Measurements from ENCODE around the gene EREG. TPM values are rescaled to one million over a fixed set of nuclear protein-coding genes. Genes with fewer than 3 reads are reported as not detected.

Gene EREG
- total RNA-seq, 4 donors from 2014 or later = 8.0 to 122 (median 11.9) TPM

GRCh38 chr4:74389494-74389893 is 24.5 kb downstream of the EREG start:
- Histone ChIP-seq H3K4me1 (no peaks in the 10 kb centered on the region), H3K36me3 (no peaks in the 10 kb centered on the region), H3K27ac (no peak overlapping the region), H3K27me3 (no peaks in the 10 kb centered on the region), H3K9me3 (no peaks in the 10 kb centered on the region), H3K4me3 (no peak overlapping the region)
- TF ChIP-seq, protein P1, sequence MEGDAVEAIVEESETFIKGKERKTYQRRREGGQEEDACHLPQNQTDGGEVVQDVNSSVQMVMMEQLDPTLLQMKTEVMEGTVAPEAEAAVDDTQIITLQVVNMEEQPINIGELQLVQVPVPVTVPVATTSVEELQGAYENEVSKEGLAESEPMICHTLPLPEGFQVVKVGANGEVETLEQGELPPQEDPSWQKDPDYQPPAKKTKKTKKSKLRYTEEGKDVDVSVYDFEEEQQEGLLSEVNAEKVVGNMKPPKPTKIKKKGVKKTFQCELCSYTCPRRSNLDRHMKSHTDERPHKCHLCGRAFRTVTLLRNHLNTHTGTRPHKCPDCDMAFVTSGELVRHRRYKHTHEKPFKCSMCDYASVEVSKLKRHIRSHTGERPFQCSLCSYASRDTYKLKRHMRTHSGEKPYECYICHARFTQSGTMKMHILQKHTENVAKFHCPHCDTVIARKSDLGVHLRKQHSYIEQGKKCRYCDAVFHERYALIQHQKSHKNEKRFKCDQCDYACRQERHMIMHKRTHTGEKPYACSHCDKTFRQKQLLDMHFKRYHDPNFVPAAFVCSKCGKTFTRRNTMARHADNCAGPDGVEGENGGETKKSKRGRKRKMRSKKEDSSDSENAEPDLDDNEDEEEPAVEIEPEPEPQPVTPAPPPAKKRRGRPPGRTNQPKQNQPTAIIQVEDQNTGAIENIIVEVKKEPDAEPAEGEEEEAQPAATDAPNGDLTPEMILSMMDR (IDR thresholded peaks at IDR 0.05) = no peak
- no peak for TF ChIP-seq POLR2A (IDR thresholded peaks at IDR 0.05)
- WGBS, 2 donors = 86 to 100% methylated on average over 1 of the region's 1 CpG
- no peak for DNase-seq
- intact Hi-C loops (cut with DNase I) = no loop called here

GRCh38 chr4:74390677-74391076 is 25.7 kb downstream of the EREG start:
- no peaks in the 10 kb centered on the region for H3K36me3 ChIP-seq
- H3K4me1 ChIP-seq = no peaks in the 10 kb centered on the region
- WGBS, 2 donors = 90 to 91% methylated on average over 2 of the region's 2 CpGs
- no peak overlapping the region for H3K4me3 ChIP-seq
- no peak overlapping the region for H3K27ac ChIP-seq
- H3K9me3 ChIP-seq = no peaks in the 10 kb centered on the region
- no peaks in the 10 kb centered on the region for H3K27me3 ChIP-seq
- intact Hi-C loops (cut with DNase I) = no loop called here
- TF ChIP-seq, protein P1 (IDR thresholded peaks at IDR 0.05) = no peak
- no peak for TF ChIP-seq POLR2A (IDR thresholded peaks at IDR 0.05)
- DNase-seq = no peak

DNA sequence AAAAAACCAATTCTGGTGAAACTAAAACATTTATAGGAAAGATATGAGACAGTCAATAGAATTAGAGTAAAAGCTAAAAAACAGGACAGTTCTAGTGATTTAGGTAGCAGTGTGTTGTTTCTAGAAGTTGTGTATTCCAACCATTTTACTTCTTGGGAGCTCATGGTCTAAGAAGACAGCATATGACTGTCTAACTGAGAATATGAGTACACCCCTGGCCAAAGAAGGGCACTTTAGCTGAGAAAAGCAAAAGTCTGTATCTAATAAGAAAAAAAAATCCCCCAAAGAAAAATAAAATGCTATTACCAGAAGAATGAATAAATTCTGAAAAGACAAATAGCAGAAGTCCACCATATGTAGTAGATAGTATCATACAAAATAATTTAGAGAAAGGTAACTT is 26.4 kb downstream of the EREG start:
- no peak for DNase-seq
- intact Hi-C loops (cut with DNase I) = no loop called here
- no peaks in the 10 kb centered on the region for H3K9me3 ChIP-seq
- no peaks in the 10 kb centered on the region for H3K27me3 ChIP-seq
- no peak overlapping the region for H3K27ac ChIP-seq
- no peaks in the 10 kb centered on the region for H3K36me3 ChIP-seq
- TF ChIP-seq, protein P1 (IDR thresholded peaks at IDR 0.05) = no peak
- no peak for TF ChIP-seq POLR2A (IDR thresholded peaks at IDR 0.05)
- H3K4me3 ChIP-seq = no peak overlapping the region
- no peaks in the 10 kb centered on the region for H3K4me1 ChIP-seq

DNA sequence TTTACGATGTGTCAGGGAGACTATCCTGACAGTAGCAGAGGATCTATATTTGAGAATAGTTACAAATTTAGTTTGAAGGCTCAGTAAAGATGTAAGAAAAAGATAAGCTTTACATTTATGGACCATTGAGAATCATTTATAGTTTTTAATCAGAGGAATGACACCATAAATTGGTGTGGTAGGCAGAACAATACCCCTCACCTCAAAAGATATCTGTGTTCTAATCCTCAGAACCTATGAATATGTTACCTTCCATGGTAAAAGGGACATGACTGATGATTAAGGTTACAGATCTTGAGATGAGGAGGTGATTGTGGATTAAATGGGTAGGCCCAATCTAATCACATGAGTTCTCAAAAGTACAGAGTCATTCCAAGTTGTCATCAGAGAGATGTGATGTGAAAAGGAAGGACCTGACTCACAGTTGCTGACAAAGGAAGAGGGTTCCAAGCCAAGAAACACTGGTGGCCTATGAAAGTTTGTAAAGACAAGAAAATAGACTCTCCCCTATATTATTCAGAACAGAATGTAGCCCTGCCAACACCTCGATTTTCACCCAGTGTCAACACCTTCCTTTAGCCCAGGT is 27.0 kb downstream of the EREG start:
- no peak for DNase-seq
- WGBS, 2 donors = 78 to 81% methylated on average over 2 of the region's 2 CpGs
- Histone ChIP-seq H3K27me3 (no peaks in the 10 kb centered on the region), H3K4me1 (no peaks in the 10 kb centered on the region), H3K4me3 (no peak overlapping the region), H3K36me3 (no peaks in the 10 kb centered on the region), H3K9me3 (no peaks in the 10 kb centered on the region), H3K27ac (no peak overlapping the region)
- no peak for TF ChIP-seq POLR2A (IDR thresholded peaks at IDR 0.05)
- intact Hi-C loops (cut with DNase I) = no loop called here

- TF ChIP-seq, protein P1 (IDR thresholded peaks at IDR 0.05) = no peak
- no peak for TF ChIP-seq POLR2A (IDR thresholded peaks at IDR 0.05)
- DNase-seq = no peak
- H3K27ac ChIP-seq = no peak overlapping the region
- H3K9me3 ChIP-seq = no peaks in the 10 kb centered on the region
- H3K27me3 ChIP-seq = no peaks in the 10 kb centered on the region
- 83 to 85% methylated on average over 5 of the region's 5 CpGs for WGBS, 2 donors
- H3K4me1 ChIP-seq = no peaks in the 10 kb centered on the region
- no peaks in the 10 kb centered on the region for H3K36me3 ChIP-seq
- no peak overlapping the region for H3K4me3 ChIP-seq
- intact Hi-C loops (cut with DNase I) = no loop called here
These were observed 29.7 kb downstream of the EREG start for GRCh38 chr4:74394476-74395136.

Data from esophagus squamous epithelium (tissue), 5 donors.